GM21737 (cell line): ENCODE results near the gene CERK.
"Not testable (repeated sequence)": the region's sequence is repeated elsewhere in the genome, so short reads cannot be mapped to it uniquely, and the experiment has no call there.

Experiments used
- ATAC-seq: cut with Tn5 transposase; IDR thresholded peaks from one replicate; pipeline ENCODE4 v1.9.1; 2021; ENCODE audit warnings: mild to moderate bottlenecking, moderate library complexity; ENCODE audit not compliant: unreplicated experiment

Gene CERK, protein sequence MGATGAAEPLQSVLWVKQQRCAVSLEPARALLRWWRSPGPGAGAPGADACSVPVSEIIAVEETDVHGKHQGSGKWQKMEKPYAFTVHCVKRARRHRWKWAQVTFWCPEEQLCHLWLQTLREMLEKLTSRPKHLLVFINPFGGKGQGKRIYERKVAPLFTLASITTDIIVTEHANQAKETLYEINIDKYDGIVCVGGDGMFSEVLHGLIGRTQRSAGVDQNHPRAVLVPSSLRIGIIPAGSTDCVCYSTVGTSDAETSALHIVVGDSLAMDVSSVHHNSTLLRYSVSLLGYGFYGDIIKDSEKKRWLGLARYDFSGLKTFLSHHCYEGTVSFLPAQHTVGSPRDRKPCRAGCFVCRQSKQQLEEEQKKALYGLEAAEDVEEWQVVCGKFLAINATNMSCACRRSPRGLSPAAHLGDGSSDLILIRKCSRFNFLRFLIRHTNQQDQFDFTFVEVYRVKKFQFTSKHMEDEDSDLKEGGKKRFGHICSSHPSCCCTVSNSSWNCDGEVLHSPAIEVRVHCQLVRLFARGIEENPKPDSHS

DNA sequence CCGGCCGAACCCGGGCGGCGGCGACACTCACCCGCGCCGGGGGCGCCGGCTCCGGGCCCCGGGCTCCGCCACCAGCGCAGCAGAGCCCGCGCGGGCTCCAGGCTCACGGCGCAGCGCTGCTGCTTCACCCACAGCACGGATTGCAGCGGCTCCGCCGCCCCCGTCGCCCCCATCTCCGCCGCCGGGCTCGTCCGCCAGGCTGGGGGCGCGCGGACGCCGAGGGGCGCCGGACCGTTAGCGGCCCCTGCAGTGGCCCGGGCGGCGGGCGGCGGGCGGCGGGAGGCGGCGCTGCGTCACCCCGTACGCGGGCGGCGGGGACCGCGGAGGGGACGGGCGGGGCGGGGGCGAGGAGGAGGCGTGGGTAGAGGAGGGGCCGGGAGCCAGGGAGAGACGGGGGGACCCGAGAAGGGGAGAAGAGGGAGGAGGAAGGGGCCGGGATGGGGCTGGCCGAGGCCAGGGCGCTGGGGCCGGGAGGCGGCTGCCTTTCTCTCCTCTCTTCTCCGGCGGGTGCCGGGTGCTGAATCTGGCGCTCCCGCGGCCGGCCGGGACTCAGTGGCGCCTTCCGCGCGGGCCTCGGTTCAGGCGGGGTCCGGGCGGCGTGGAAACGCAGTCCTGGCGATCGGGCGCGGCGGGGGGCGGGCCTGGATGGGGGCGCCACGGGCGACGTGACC is at the start of gene CERK:
TSS of gene CERK (minus strand) at position 277 of the 671 bp plus-strand sequence. CDS start at position 173, 104 bp downstream.
- ATAC-seq, result peak; percentile 51

DNA sequence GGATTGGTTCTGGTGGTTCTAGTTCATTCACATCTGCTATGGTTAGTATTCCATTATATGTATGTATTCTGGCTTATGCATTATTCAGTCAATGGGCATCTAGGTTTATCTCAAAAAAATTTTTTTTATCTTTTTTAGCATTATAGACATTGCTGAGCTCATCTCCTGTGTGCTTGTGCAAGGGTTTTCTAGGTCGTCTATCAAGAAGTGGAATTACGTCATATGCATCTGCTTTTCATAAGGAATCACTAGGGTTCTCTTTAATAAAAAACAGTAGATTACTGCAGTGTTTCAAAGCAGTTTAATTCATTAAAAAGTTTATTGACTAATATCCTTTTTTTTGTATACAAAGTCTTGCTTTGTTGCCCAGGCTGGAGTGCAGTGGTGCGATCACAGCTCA is 45.7 kb upstream of the CERK start:
- ATAC-seq, result no peak

DNA sequence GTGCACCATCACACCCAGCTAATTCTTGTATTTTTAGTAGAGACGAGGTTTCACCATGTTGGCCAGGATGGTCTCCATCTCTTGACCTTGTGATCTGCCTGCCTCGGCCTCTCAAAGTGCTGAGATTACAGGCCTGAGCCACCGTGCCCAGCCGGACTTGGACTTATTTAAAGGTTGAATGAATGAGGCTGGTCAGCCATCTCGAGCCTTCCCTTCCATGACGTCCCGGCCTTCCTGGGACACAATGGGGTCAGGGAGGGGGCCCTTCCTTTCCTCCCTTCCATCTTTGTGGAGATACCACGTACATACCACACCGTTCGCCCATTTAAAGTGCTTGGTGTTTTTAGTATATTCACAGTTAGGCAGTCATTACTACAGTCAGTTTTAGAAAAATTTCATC is 44.1 kb upstream of the CERK start:
- not testable (repeated sequence) for ATAC-seq

DNA sequence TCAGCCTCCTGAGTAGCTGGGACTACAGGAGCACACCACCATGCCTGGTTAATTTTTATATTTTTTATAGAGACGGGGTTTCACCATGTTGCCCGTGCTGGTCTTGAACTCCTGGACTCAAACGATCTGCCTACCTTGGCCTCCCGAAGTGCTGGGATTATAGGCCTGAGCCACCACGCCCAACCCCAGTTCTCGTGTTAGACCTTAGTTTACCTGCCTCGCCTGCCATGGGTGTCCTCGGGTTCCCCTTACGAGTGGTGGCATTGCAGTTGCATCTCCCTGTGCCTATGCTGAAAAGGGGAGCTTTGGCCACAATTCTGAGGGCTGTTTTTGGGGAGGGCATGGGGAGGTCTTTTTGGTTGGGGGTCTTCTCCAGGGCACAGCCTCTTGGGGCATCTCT is 43.2 kb upstream of the CERK start:
- ATAC-seq, result no peak

DNA sequence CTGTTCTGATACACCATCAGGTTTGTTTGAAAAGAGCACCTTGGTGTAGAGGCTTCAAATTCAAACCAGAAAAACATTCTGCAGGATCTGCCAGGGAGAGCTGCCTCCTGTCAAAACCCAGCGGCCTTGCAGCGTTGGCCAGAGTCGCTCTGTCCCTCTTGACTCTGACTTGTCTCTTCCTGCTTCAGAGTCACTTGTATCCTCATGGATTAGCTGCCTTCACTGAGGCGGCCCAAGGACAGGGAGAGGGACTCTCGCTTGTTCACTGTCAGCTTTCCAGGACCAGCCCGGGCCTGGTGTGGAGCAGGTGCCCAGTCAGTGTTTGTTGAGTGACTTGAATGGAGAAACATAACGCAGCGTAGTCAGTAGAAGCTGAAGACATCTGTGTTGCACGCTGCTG is 42.4 kb upstream of the CERK start:
- no peak for ATAC-seq

DNA sequence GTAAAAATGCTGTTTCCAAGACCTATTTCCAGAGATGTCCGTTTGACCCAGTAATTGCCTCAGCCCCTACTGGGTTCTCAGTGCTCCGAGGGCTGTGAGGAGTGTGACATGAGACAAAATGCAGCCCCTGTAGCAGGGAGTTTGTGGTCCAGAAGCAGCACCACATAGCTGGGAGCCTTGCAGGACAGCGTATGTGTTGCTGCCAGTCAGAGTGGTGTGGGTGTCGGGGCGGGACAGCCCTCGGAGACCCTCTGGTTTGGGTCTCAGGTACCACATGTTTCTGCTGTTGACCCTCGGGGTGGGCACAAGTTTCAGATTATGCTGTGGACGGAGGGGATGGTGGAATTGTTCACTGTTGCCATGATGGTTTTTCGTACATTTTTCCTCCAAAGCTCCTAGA is 41.6 kb upstream of the CERK start:
- ATAC-seq, result no peak

DNA sequence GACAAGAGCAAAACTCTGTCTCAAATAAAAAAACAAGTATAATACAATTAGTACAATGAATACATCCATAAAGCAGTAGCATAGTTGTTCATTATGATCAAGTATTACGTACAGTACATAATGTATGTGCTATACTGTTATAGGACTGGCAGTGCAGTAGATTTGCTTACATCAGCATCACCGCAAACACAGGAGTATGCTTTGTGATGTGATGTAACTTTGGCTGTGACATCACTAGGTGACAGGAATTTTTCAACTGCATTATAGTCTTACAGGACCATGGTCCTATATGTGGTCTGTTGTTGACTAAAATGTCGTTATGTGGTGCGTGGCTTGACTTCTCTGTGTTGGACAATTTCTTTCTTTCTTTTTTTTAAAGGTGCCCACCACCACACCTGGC is 41.0 kb upstream of the CERK start:
- ATAC-seq, result no peak

DNA sequence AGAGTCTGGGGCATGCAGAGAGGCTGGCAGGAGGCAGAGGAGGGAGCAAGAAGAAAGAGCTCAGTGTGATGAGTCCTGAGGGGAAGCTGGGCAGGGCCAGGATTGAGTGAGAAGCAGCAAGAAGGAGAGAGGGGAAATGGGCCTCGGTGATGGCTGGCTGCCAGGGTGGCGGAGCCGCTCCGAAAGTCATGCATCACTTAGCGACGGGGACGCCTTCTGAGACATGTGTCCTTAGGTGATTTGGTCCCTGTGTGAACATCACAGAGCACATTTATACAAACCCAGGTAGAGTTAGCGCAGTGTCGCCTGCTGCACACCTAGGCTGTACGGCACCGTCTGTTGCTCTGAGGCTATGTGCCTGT is 39.5 kb upstream of the CERK start:
- ATAC-seq, result no peak

DNA sequence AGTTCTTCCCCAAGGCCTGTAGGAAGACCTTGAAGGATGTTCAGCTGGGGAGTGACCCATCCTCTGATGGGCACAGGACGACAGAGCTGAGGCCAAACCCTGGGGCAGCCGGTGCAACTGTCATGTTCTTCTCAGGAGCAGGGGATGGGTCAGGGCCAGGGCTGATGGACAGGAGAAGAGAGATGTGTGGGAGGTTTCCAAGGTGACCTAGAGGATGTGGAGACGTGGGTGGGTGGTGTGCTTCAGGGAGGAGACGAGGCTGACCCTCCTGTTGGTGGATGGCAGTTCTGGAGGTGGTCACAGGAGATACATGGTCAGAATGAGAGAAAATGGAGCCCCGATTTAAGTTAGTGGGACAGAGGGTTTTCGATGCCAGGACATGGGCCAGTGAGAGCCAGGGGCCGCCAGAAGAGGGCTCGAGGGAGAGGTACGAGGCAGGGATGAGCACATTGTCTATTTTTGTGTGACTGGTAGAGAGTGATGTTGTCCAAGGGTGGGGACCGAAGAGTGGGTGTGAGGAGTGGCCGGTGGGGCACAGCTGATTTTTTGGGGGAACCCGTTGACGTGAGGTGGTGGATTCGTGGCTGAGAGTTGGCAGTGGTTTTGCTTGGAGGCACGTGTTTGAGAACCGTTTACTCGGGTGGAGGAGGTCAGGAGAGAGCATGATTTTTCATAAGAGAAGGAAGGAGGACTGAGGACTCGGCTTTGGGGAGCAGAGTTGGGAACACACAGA is 39.0 kb upstream of the CERK start:
- no peak for ATAC-seq

DNA sequence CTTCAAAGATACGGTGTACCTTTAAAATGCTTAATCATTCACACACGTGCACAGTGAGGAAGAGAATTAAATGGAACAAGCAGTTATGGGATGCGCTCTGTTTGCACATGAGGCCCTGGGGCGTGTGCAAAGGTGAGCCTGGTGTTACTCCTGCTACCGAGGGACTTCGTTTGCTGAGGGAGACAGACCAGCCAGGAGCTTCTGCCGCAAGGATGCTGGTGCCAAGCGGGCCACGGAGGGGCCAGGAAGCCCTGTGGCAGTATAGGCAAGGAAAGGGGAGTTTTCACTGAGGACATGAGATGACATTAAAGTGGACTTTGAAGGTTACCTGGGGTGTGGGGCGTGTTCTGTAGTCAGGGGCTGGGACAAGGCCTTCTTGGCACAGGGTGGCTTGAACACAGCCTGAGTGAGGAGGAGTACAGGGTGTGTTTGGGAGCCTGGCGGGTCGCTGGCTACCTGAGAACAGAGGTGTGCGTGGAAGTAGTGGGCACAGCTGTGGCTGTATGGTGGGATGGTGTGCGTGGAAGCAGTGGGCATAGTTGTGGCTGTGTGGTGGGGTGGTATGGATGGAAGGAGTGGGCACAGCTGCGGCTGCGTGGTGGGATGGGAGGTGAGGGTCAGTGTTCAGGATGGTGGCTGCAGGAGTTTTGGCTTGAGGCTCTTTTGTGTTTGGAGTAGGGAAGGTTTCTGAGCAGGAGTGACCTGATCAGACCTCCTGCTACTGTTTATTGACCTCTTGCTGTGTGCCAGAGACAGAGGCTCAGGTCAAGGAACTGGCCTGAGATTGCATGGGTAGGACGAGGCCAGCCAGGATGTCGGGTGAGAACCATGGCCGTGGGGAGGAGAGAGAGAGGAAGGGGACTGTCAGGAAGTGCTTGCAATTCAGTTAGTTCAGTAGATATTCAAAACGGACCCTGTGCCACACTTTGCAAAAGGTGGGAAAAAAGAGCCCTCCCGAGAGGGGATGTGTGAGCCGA is 38.1 kb upstream of the CERK start:
- no peak for ATAC-seq

DNA sequence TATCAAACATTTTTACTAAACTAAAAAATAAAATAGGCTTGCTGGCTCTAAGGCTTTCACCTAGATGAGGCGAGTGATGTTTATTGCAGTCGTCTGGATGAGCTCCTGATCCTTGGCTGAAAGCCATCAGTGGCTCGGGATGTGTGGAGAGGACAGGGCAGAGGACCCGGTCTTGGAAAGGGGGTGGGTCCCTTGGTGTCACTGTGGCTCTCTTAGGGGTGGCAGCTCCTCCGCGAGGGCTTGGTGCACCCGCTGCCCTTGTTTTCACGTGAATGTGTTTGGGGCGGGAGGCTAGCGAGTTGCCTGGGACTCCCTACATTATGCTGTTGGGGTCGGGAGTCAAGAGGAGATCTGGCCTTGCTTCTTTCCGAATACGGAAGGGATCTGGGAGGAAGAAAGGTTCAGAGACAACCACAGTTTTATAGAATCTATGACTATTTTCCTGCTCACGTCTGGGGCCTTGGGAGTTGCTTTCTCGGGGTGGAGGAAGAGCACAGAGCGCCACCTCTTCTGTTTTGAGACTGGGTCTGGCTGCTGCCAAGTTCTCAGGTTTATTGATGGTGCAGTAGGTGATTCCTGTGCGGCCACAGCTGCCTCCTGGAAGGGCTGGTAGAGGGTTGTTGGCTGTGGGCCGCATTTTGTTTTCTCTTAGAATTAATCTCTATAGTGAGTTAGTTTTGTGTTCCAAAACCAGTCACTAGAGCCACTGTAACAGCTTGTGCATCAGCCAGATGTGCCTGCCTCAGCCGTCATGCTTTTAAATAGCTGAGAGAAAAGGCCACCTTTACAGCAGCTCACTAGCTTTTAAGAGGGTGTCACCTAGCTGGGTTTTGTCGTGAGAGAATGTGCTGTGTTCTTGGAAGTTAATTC is 37.2 kb upstream of the CERK start:
- ATAC-seq, result no peak

DNA sequence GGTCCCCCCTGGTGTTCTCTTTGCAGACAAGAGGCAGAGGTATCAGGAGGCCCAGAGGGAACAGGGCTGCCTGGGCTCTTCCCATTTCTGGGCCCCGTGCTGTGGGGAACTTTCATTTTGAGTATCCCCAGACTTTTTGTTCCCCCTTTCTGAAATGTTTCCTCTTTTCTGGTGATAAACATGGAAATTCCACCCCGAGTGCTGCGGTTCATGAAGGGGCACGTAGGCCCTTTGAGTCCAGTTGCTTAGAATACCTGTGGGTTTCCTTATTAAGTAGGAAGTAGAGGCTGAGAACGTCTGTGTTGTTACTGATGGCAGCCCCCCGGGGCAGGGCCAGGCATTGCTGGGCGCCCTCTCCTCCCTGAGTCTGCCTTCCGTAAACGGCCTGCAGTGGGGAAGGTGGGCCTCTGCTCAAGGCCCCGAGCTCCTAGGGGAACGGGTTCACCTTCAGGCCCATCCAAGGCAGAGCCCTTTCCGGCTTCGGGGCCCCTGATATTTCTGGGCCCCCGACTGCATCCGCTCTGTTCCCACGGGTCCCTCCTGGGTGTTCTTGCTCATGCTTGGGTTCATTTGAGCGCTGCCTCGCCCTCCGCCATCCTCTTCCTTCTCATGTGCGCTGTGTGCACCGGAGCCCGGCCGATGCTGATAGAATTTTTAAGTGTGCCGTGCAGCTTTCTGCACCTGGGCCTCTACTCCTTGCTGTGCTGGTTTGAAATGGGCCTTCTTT is 36.4 kb upstream of the CERK start:
- ATAC-seq, result peak; percentile 40

DNA sequence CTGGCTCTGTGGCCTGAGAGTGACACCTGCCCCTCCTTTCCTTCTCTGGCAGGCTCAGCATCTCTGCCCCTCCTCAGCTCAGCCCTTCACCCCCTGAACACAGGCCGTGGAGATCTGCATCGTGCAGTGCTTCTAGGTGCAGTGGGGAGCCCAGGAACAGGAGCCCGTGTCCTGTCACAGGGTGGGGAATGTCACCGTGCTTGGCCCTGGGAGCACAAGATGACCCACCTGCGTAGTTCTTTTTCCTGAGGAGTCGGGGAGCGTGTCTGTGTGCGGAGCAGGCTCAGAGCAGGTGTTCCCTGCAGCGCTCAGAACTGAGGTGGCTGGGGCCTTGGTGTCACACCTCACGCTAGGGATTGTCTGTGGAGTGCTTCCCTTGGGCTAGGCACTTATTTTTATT is 35.0 kb upstream of the CERK start:
- ATAC-seq, result no peak

DNA sequence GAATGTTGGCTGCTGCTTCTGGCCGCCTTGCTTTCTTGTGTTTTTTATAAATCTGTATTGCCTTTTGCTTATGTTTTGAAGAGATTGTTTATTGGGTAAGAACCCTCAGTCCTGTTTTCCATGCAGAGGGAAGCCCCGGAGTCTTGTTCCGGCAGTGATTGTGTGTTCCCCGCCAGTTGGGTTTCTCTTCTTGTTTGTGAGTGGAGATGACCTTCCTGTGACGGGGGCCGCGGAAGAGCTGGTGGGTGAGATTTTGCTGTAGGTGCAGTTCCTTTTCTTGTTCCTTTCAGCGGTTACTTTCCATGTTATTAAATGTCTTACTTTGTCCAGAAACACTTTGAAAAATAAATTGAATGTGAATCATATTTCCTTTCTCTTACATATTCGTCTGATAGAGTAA is 32.7 kb upstream of the CERK start:
- ATAC-seq, result no peak

DNA sequence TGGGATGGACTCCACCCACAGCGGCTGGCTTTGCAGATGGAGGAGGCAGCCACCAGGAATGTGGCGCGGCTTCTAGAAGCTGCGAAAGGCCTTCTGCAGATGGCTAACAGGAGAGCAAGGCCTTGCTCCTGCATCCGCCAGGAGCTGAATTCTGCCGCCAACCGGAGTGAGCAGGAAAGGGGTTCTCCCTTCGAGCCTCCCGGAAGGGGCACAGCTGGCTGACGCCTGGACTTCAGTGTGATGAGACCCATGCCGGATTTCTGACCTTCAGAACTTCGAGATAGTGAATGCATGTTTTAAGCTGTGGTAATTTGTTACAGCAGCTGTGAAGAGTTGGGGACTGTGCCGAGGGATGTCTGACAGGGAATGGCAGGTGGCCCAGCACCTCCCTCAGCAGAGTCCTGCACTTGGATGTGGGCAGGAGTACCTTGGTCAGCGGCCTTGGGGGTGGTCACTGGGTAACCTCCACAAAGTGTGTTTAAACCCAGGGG is 32.1 kb upstream of the CERK start:
- ATAC-seq, result no peak

DNA sequence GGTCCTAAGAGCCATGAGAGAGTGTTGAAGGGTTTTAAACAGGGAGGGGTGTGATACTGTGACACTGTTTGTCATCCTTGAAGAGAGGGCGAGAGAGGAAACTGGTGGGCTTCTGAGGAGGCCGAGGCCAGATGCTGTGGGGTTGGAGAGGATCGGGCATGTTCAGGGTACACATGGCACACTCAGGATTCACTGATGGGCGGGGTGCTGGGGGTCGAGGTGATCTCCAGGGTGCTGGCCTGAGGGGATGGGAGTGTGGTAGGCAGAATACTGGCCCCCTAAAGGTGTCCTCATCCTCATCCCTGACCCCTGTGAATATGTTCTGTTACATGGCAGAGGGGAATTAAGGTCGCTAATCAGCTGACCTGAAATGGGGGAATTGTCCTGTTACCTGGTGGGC is 31.7 kb upstream of the CERK start:
- no peak for ATAC-seq

DNA sequence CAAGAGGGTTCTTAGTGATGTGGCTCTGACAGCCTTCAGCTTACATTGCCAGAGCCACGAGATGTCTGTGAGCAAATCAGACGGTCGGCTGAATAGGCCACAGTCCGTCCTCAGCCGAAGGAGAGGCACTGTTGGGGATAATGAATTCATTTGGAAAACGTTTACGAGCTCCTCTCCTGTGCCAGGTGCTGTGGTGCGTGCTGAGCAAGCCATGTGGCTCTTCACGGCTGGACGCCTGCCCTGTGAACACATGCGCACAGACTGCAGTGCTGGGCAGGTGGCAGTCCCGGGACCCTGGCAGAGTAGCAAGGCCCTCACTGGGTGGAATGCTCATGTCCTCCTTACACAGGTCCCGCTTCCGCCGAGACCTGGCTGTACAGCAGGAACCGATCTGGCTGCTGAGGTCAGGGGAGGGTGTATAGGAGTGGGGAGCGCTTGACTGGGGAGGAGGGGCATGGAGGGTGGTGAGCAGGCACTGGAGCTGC is 31.2 kb upstream of the CERK start:
- no peak for ATAC-seq

DNA sequence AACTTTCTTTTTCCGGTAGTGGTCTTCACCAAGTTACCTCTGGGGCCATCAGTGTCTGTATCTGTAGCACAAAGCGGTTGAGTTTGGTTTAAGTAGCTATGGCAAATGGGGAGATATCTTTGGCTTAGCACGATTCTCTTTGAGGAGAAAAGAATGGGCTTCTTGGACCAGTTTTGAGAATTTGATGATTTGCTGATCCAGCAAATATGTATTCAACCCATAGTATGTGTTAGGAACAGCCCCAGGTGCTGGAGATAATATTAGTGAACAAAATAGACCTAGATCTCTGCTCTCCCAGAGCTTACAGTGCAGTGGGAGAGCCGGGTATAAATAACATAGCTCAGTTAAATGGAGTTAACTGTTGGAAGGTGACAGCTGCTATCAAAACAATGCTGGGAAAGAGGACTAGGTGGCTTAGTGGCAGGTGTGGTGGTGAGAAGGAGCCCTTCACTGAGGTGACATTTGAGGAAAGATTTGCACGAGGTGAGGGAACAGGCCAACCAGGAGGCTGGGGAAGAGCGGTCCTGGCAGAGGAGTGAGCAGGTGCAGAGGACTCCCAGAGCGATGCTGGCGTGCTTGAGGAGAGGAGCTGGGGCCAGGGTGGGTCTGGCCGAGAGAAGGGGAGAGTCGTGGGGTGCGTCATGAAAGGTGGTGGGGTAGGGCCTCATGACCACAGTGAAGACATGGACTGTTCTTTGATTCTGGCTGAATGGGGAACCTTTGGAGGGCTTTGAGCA is 29.4 kb upstream of the CERK start:
- no peak for ATAC-seq
